Measurements from ENCODE around the gene CAP2. TPM values are rescaled to one million over a fixed set of nuclear protein-coding genes. Genes with fewer than 3 reads are reported as not detected.

The CAP2 gene
- total RNA-seq, 1 experiment from 2014 or later = 37.0 TPM

GRCh38 chr6:17505767-17506280, 112.4 kb downstream of the CAP2 start:
- ATAC-seq = no peak

GRCh38 chr6:17506531-17506930, 113.1 kb downstream of the CAP2 start:
- no peak for ATAC-seq
- in situ Hi-C loops (cut with HindIII; ENCODE audit: low pct_unique_long_range_greater_than_20kb, low sequenced_read_pairs) (no loop called here), intact Hi-C loops (cut with micrococcal nuclease; ENCODE audit: unreplicated experiment) (no loop called here)
- no peak for DNase-seq (ENCODE audit: low read depth, low spot score)
- H3K27me3 ChIP-seq (ENCODE audit: control insufficient read depth, insufficient read depth, low read length) = no peaks in the 10 kb centered on the region
- BruUV-seq (replicated peaks) = no TSS peak
- POLR2A ChIA-PET = no interaction called here
- H3K4me3 ChIP-seq (ENCODE audit: low read depth in 2 of 2, low read length in 2 of 2) = no peak overlapping the region
- H3K36me3 ChIP-seq (ENCODE audit: control insufficient read depth, insufficient read depth, low read length) = no peaks in the 10 kb centered on the region
- no peaks in the 10 kb centered on the region for H3K9me3 ChIP-seq (ENCODE audit: control insufficient read depth, insufficient read depth, low read depth, low read length)
- H3K4me1 ChIP-seq (ENCODE audit: control insufficient read depth, insufficient read depth, low read length) = no peaks in the 10 kb centered on the region
- CTCF ChIA-PET = no interaction called here
- no peak overlapping the region for H3K27ac ChIP-seq (ENCODE audit: low read length)
- no peak for TF ChIP-seq POLR2AphosphoS5 (IDR thresholded peaks at IDR 0.05; ENCODE audit: low read depth, low read length)
- no peak for TF ChIP-seq TCF7L2 (IDR thresholded peaks at IDR 0.05; ENCODE audit: low read depth, low read length)
- TF ChIP-seq CTCF (IDR thresholded peaks at IDR 0.05) = no peak
- no peak for TF ChIP-seq REST (IDR thresholded peaks at IDR 0.05; ENCODE audit: insufficient read depth in 1 of 2, low read depth in 2 of 2, low read length in 1 of 2)
- no peak for TF ChIP-seq SIN3A (IDR thresholded peaks at IDR 0.05; ENCODE audit: borderline replicate concordance, insufficient read depth, low read depth, low read length)

More at GRCh38 chr6:17505767-17506280, 112.4 kb downstream of the CAP2 start:
- ChIA-PET CTCF (no interaction called here), POLR2A (no interaction called here)
- Histone ChIP-seq H3K9me3 (ENCODE audit: control insufficient read depth, insufficient read depth, low read depth, low read length) (no peaks in the 10 kb centered on the region), H3K27ac (ENCODE audit: low read length) (no peak overlapping the region), H3K4me3 (ENCODE audit: low read depth in 2 of 2, low read length in 2 of 2) (no peak overlapping the region), H3K27me3 (ENCODE audit: control insufficient read depth, insufficient read depth, low read length) (no peaks in the 10 kb centered on the region), H3K4me1 (ENCODE audit: control insufficient read depth, insufficient read depth, low read length) (no peaks in the 10 kb centered on the region), H3K36me3 (ENCODE audit: control insufficient read depth, insufficient read depth, low read length) (no peaks in the 10 kb centered on the region)
- in situ Hi-C loops (cut with HindIII; ENCODE audit: low pct_unique_long_range_greater_than_20kb, low sequenced_read_pairs) = no loop called here
- intact Hi-C loops (cut with micrococcal nuclease; ENCODE audit: unreplicated experiment) = no loop called here
- TF ChIP-seq REST (IDR thresholded peaks at IDR 0.05; ENCODE audit: insufficient read depth in 1 of 2, low read depth in 2 of 2, low read length in 1 of 2) = no peak
- no peak for TF ChIP-seq CTCF (IDR thresholded peaks at IDR 0.05)
- TF ChIP-seq TCF7L2 (IDR thresholded peaks at IDR 0.05; ENCODE audit: low read depth, low read length) = no peak
- no peak for TF ChIP-seq POLR2AphosphoS5 (IDR thresholded peaks at IDR 0.05; ENCODE audit: low read depth, low read length)
- TF ChIP-seq SIN3A (IDR thresholded peaks at IDR 0.05; ENCODE audit: borderline replicate concordance, insufficient read depth, low read depth, low read length) = no peak
- no TSS peak for BruUV-seq (replicated peaks)
- DNase-seq (ENCODE audit: low read depth, low spot score) = no peak
